Activated CD8-positive, alpha-beta T cell treated with anti-CD3 and anti-CD28 coated beads for 36 hours (primary cell): ENCODE measurements around the gene AUTS2. TPM values are rescaled to one million over a fixed set of nuclear protein-coding genes. Genes with fewer than 3 reads are reported as not detected.
A peak's percentile ranks its signal among the peaks of the same experiment; 100 is the strongest.

Experiments used
- ATAC-seq: fragments of 200-7000 bp; cut with Tn5 transposase; one replicate; pipeline ENCODE4 v1.10.0; 2021; ENCODE audit warnings: mild to moderate bottlenecking, moderate library complexity
- CTCF ChIA-PET: fragments of 350-600 bp; sonication (Branson Sonifier 250); formaldehyde crosslinking; loops from one replicate; lab custom pipeline; 2021; ENCODE audit warnings: antibody characterized with exemption; lab: Charles Lee
- POLR2A ChIA-PET: fragments of 350-600 bp; sonication (Branson Sonifier 250); formaldehyde crosslinking; loops from one replicate; lab custom pipeline; 2021; ENCODE audit warnings: antibody characterized with exemption; lab: Charles Lee
- DNase-seq: peaks from one replicate; pipeline ENCODE4 v3.0.0-alpha.2; 2020
- H3K27ac Mint-ChIP-seq: one replicate; pipeline ENCODE4 v1.8.0; 2021; ENCODE audit warnings: mild to moderate bottlenecking, mixed read lengths
- H3K27me3 Mint-ChIP-seq: one replicate; pipeline ENCODE4 v1.8.0; 2021; ENCODE audit warnings: mixed read lengths
- H3K36me3 Mint-ChIP-seq: one replicate; pipeline ENCODE4 v1.8.0; 2021; ENCODE audit warnings: low read depth, mixed read lengths
- H3K4me1 Mint-ChIP-seq: one replicate; pipeline ENCODE4 v1.8.0; 2021; ENCODE audit warnings: low read depth, mixed read lengths
- H3K4me3 Mint-ChIP-seq: one replicate; pipeline ENCODE4 v1.8.0; 2021; ENCODE audit warnings: mild to moderate bottlenecking, moderate library complexity, mixed read lengths
- H3K9me3 Mint-ChIP-seq: one replicate; pipeline ENCODE4 v1.8.0; 2021; ENCODE audit warnings: mixed read lengths
- CTCF ChIP-seq: fragments of 200-600 bp; IDR thresholded peaks from one replicate; pipeline ENCODE4 v1.8.0; 2022; ENCODE audit warnings: antibody characterized with exemption, mild to moderate bottlenecking
- intact Hi-C: fragments of 100-400 bp; cut with micrococcal nuclease; formaldehyde crosslinking; loops from one replicate; pipeline ENCODE4 v1.10.0; 2022
- total RNA-seq, 2 experiments: library from RNA; stranded (reverse); gene quantifications; one replicate each; pipeline ENCODE4 v1.2.3, GENCODE V29; 2021

AUTS2 gene
- total RNA-seq, 2 experiments from 2014 or later = 3.1 to 3.3 TPM

DNA sequence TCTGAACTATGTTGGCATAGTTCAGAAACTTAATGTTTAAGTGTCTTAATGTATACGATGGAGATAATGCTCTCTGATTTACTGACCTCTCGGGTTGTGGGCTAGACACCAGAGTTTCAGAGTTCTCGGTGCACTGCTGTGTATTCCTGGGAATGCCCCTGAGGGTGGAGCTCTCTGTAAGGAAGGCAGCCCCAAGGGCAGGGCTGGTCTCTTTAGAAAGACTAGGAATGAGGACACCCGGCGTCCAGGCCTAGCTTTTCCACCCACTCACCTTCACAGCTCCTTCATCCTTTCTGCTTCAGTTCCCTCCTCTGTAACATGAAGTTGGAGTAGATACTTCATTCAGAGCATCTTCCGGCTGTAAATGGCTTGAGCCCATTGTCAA, 997.1 kb downstream of the AUTS2 start:
- H3K9me3 Mint-ChIP-seq = no peaks in the 10 kb centered on the region
- POLR2A ChIA-PET = no interaction called here
- no peak for DNase-seq
- H3K27me3 Mint-ChIP-seq = peaks cover 39% of the 10 kb centered on the region
- H3K36me3 Mint-ChIP-seq = no peaks in the 10 kb centered on the region
- no peak for ATAC-seq
- CTCF ChIA-PET = interaction anchor here (1.6 kb wide), 1 partner anchor 12 kb away, joined by 3 read pairs; no protein-coding TSS in a partner anchor
- no peak overlapping the region for H3K27ac Mint-ChIP-seq
- no peaks in the 10 kb centered on the region for H3K4me1 Mint-ChIP-seq
- intact Hi-C loops = no loop called here
- TF ChIP-seq CTCF = no peak
- H3K4me3 Mint-ChIP-seq = peak overlapping the region; percentile 39

DNA sequence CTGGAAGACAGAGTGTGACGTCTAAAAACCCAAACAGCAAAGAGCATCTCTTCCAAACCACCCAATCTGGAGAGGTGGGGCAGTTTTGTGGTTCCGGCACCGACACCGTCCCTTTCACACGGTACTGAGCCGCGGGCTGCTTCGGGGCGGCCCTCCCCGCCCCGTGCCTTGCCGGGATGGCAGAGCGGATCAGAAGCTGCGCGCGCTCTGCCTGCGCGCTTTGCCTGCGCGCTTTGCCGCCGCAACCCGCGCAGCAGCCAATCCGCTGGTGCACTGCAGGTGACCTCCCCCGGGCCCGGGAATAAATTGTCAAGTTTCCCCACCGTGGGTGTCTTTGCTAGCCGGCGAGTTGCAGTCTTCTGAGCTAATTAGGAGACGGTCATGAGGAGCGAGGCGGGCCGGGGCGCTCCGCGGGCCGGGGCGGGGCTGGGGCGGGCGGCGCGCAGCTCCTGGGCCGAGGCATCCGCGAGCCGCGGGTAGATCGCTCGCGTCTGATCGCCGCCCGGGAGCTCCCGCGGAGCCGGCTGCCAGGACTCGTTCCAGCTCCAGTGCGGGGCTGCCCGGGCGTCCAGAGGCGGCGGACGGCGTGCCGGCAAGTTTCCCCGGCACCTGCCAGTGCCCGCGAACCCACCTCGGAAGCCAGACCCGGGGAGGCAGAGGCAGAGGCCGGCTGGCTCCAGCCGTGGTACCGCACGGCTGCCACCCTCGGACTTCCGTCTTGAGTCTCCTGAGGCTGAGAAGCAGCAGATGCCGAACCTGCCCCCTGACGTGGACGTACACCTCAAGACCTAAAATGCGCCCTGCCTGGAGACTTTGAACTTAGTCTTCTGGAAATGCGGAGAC, 997.7 kb downstream of the AUTS2 start:
- TF ChIP-seq CTCF = no peak
- ATAC-seq (peak; percentile 66), DNase-seq (peak; percentile 25)
- Mint-ChIP-seq H3K4me1 (no peaks in the 10 kb centered on the region), H3K27ac (no peak overlapping the region), H3K36me3 (no peaks in the 10 kb centered on the region), H3K27me3 (peaks cover 44% of the 10 kb centered on the region), H3K9me3 (peaks cover 5% of the 10 kb centered on the region), H3K4me3 (peak overlapping the region; percentile 39)
- intact Hi-C loops = no loop called here
- ChIA-PET CTCF (interaction anchor here (1.1 to 1.6 kb wide), 2 partner anchors 13 to 103 kb away, joined by 3 to 4 read pairs; no protein-coding TSS in a partner anchor), POLR2A (no interaction called here)

DNA sequence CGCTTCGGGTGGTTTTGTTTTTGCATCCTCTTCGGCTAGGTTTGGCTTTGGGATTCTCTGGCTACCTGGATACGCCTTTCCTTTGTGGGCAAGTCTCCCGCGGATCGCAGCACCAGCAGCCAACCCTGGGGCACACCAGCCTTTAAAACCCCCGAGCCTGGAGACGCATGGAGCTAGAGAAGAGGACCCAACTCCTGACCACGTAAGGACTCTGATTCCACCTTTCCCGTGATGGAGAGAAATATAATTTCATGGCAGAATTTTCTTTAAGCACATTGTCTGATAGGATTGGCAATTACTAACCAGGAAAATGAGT, 998.3 kb downstream of the AUTS2 start:
- Mint-ChIP-seq H3K27me3 (peaks cover 49% of the 10 kb centered on the region), H3K36me3 (no peaks in the 10 kb centered on the region), H3K4me1 (no peaks in the 10 kb centered on the region), H3K27ac (no peak overlapping the region), H3K4me3 (no peak overlapping the region), H3K9me3 (peaks cover 8% of the 10 kb centered on the region)
- no peak for DNase-seq
- TF ChIP-seq CTCF = no peak
- ChIA-PET POLR2A (no interaction called here), CTCF (interaction anchor here (1.1 to 1.6 kb wide), 2 partner anchors 14 to 102 kb away, joined by 3 to 4 read pairs; no protein-coding TSS in a partner anchor)
- ATAC-seq = no peak
- intact Hi-C loops = no loop called here

GRCh38 chr7:70597066-70597465, 998.8 kb downstream of the AUTS2 start:
- DNase-seq = no peak
- intact Hi-C loops = no loop called here
- POLR2A ChIA-PET = no interaction called here
- Mint-ChIP-seq H3K9me3 (peaks cover 8% of the 10 kb centered on the region), H3K4me1 (no peaks in the 10 kb centered on the region), H3K36me3 (no peaks in the 10 kb centered on the region), H3K27ac (no peak overlapping the region), H3K27me3 (peaks cover 49% of the 10 kb centered on the region), H3K4me3 (no peak overlapping the region)
- no peak for ATAC-seq
- TF ChIP-seq CTCF = no peak
- CTCF ChIA-PET = interaction anchor here (1.1 kb wide), 1 partner anchor 102 kb away, joined by 4 read pairs; no protein-coding TSS in a partner anchor

DNA sequence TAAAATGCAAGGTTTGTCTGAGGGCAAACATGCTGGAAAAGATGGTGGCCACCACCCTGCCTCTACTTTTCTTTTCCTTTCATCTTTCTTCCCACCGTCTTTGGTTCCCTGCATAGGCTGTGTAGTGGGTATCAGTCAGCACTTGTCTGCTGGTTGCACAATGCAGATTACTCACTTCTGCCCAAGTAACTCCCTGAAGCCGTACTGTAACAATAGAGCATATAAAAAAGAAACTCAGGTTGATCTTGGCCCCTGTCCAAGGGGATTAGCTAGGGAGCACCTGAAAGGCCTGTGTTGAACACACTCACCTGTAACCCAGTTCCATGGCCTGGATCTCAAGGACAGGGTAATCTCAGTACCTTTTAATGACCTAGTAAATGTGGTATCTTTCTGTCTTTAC, 1000.7 kb downstream of the AUTS2 start:
- DNase-seq = no peak
- intact Hi-C loops = no loop called here
- ChIA-PET POLR2A (no interaction called here), CTCF (no interaction called here)
- no peak for TF ChIP-seq CTCF
- Mint-ChIP-seq H3K4me3 (no peak overlapping the region), H3K27ac (no peak overlapping the region), H3K4me1 (no peaks in the 10 kb centered on the region), H3K9me3 (peaks cover 8% of the 10 kb centered on the region), H3K36me3 (no peaks in the 10 kb centered on the region), H3K27me3 (peaks cover 50% of the 10 kb centered on the region)
- no peak for ATAC-seq
